HG02884 (cell line): ENCODE data around the gene PTPRE.

ENCODE experiments used
- ATAC-seq: cut with Tn5 transposase; IDR thresholded peaks from one replicate; pipeline ENCODE4 v1.9.1; 2021; ENCODE audit warnings: mild to moderate bottlenecking, moderate library complexity; ENCODE audit not compliant: unreplicated experiment

The PTPRE gene

DNA sequence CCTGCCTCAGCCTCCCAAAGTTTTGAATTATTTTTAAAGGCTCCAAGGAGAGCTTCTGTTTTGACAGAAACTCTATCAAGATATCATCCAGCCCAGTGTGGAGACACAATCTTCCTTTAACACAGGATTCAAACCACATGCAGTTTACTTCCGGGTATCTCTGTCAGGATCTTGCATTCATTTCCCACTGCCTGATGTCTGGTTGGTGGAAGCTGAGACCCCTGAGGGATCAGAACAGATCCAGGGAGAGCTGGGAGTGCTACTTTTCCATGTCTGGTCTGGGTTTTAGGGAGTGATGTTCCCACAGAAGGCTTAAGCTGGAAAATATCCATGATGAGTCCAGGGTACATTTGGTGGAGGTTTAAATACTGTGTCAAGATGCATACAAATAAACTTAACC is 16.7 kb downstream of the PTPRE start:
- no peak for ATAC-seq

DNA sequence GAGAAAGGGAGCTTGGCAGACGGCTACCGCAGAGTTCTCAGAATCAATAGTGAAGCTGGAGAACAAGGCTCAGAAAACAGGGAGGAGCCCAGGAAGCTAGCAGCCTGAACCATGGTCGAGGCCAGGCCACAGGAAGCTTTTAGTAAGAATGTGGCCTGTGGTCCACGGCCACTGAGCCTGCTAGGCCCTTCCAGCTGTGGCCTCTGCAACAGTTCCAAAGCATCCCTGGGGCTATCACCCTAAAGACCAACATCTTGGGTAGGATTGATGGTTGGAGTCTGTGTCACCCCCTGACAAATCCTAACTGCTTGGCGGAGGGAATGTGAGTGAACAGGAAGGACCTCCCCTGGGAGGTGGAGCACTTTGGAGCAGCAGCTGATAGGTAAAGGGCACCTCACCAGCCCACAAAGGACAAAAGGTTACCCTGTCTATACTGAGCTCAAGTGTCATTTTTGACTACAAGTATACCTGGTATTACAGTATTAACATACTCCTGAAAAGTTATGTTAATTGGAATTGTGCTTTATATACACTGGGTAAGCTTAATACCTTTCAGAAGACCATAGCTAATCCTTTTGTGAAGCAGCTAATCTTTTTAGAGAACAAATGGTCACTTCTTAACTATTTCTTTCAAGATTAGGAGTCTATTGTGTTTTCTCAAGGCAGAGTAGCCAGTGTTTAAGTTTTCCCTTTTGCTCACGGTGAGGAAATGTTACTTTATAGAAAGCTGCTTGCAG is 18.7 kb downstream of the PTPRE start:
- no peak for ATAC-seq

DNA sequence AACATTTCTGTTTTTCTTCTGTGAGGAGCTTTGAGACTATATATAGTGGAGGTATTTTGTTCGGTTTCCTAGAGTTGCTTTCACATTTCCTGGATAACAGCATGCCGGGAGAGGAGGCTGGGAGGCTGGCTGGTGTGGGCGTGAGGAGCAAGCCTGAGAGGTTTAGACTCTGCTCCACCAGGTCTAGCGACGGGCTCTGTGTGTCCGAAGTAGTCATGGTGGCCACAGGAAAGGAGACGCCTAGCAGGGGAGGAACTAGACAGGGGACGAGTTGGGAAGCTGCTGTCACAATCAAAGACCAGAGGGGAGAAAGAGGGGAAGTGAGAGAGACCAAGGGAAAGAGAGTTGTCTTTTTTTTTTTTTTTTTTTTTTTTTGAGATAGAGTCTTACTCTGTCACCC is 19.6 kb downstream of the PTPRE start:
- ATAC-seq: no peak

- ATAC-seq: no peak
Observed at GRCh38 chr10:127928021-127928806, 21.3 kb downstream of the PTPRE start.

DNA sequence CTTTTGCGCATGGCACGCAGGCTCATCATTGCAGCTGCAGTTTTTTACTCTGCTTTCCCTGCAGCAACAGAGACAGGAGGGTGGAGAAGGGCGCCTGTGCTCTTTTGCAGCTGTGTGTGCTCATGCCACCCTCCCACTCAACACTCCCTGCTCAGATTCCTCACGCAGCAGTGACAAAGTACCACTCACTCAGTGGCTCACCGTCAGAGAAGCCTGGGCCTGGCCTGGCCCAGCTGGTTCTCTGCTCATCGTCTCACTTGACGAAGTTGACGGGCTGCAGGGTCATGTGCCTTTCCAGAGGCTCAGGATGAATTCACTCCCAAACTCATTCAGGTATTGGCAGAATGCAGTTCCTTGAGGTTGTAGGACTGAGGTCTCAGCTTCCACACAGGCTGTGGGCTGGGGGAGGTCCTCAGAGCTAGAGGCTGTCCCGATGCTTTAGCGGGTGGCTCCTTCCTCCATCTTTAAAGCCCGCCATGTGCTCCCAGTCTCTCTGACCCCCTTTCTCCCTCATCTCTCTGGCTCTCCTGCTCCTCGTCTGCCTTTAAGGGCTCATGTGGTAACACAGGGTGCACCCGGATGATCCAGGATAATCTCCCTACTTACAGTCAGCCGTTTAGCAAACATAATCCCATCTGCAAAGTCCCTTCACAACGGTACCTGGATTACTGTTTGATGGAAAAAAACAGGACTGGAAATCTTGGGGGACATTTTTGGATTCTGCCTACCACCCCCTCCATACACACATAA is 25.8 kb downstream of the PTPRE start:
- ATAC-seq: no peak

- no peak for ATAC-seq
Observed at GRCh38 chr10:127933271-127933670, 26.4 kb downstream of the PTPRE start.

GRCh38 chr10:127934383-127934782 is 27.5 kb downstream of the PTPRE start:
- no peak for ATAC-seq

DNA sequence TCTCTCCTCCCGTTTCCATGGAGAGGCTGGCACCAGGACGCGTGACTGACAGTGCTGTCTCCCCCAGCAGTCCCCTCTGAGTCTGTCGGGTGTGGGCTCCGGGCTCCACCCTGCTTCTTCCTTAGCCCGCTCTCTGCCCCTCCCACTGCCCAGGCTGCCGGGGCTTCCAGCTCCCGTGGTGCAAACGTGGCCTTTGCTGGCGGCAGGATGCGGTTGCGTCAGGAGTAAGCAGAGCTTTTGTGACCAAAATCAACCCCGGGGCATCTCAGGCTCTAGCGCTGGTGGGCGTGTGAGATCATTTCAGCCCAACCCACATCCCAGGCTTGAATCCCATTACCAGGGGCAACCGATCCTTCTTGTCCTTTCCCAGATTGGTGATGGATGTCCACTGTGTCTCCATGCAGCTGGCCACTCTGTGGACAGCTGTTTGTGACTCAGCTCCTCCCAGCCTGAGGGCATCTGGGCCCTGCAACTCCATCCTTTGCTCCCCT is 28.2 kb downstream of the PTPRE start:
- ATAC-seq: no peak

- ATAC-seq: no peak
Observed at GRCh38 chr10:127937069-127937468, 30.2 kb downstream of the PTPRE start.

DNA sequence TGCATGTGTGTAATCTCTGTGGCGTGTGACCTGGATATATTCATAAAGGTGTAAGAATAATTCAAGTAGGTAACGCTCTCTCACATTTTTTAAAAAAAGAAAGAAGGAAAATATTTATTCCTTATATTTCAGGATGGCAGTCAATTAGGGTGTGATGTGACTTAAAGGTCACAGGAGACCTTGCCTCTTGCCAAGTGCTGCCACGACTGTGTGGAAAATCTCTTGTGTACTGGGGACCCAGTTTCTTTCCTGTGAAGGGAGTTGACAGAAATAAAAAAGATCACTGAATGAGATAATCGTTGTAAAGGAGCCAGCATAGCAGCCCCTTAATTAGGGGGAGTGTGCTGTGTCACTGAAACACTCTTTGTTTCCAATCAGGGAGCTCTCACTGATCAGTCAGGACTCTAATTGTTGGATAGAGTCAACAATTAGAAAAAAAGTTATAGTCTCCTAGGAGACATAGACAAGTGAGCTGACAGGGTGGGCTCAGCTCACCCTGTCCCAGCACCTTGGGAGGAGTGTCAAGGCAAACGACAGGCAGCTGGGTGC is 31.1 kb downstream of the PTPRE start:
- no peak for ATAC-seq

GRCh38 chr10:127939786-127940330 is 33.0 kb downstream of the PTPRE start:
- ATAC-seq: no peak

GRCh38 chr10:127940866-127941640 is 34.1 kb downstream of the PTPRE start:
- no peak for ATAC-seq

GRCh38 chr10:127942811-127943210 is 35.9 kb downstream of the PTPRE start:
- ATAC-seq: no peak

- ATAC-seq: no peak
Observed at GRCh38 chr10:127943336-127943910, 36.5 kb downstream of the PTPRE start.

DNA sequence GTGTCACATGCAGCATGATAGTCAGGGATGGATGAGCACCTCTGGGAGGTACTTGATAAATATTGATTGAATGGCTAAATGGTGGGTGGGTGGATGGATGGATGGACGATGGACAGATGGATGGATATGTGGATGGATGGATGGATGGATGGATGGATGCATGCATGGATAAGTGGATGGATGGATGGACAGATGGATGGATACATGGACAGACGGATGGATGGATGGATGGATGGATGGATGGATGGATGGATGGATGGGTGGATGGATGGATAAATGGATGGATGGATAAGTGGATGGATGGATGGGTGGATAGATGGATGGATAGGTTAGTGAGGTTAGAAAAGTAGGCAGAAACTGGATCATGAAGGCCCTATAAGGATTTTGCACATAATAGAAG is 37.4 kb downstream of the PTPRE start:
- no peak for ATAC-seq

GRCh38 chr10:127945341-127945758 is 38.4 kb downstream of the PTPRE start:
- ATAC-seq: no peak

GRCh38 chr10:127945948-127946711 is 39.2 kb downstream of the PTPRE start:
- no peak for ATAC-seq

DNA sequence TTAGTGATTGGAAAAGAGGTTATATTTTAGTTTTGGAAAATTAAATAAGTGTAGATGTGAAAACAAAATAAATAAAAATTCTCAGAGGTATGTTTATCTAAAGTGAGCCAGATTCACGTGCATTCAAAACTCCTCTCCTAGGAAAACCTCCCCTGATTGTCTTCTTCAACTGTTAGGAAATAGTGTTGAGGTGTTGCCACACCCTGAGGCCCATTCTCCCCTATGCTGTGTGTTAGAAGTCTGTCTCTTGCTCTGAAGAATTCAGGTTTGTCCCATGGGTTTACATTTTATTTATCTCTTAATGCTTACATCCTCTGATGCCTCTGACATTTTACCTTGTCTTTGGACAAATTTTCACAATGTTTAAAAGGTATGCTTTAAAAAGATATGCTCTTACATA is 40.3 kb downstream of the PTPRE start:
- no peak for ATAC-seq

- no peak for ATAC-seq
Observed at GRCh38 chr10:127948791-127949190, 41.9 kb downstream of the PTPRE start.
